HG03066 (cell line): ENCODE results near the gene VSNL1.

Experiments used
- ATAC-seq: cut with Tn5 transposase; IDR thresholded peaks from one replicate; pipeline ENCODE4 v1.9.1; 2021; ENCODE audit warnings: low read depth; ENCODE audit not compliant: unreplicated experiment

The VSNL1 gene

DNA sequence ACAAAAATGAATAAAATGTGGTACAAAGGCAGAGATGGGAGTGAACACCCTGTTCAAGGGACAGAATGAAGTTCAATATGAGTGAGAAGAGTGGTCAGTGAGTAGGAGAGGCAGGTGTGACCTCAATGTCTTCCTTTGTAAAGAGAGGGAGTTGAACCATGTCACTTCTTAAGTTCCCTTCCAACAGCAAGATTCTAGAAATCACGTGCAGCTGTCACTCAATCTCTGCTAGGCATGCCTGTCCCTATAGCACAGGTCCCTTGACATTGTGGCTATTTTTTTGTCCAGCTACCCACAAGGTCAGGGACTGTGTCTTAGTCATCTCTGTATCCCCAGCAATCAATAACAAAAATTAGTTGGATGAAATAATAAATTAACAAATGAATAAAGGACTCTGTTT is 66.9 kb downstream of the VSNL1 start:
- no peak for ATAC-seq

GRCh38 chr2:17608251-17608650 is 67.8 kb downstream of the VSNL1 start:
- ATAC-seq: no peak

- ATAC-seq: no peak
Measured at GRCh38 chr2:17610521-17610920, 70.0 kb downstream of the VSNL1 start.

DNA sequence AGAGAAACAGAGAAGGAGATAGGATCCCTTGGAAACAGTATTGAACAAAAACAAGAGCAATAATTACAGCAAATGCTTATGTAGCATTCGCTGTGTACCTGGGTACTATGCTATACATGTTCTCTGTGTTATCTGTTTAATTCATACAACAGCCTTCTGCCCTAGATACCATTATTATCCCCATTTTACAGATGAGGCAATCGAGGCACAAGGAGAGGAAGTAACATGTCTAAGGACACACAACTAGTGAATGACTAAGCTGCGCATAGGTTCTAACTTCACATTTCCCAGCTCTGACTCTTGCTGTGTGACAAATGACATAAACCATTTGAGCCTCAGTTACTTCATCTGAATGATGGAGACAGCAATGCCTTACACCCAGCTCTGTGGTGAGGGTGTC is 70.5 kb downstream of the VSNL1 start:
- ATAC-seq: no peak

DNA sequence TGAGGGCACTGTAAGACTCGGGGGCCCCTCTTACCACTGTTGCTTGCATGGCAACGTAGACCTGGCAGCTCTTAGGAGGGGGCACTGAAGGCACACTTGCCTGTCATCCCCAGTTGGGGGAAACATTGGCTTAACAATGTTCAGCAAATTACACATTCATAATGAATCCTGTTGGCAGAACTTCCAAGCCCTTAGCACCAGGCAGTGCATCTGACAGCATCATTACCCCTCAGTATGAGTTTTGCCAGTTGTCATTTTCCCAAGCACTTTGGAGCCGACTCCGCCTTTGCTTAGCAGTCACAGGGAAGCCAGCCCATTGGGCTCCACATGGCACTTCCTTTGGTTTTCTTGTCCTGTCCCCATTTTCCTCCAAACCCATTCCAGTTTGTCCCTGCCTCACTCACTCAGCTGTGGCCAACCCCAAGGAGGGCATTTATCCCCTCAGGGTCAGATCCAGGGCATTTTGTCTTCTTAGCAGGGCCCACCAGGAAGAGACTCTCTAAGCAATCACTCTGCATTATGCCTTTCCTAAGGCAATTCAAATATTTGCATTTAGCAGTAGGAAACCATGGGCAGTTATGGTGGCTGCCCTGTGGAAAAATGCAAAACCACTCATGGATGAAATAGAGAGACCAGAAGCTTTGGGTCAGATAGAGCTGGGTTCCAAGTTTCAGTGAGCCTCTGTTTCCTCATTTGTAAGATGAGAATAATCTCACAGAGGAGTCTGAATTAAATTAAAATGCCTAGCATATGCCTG is 73.9 kb downstream of the VSNL1 start:
- no peak for ATAC-seq

- ATAC-seq: no peak
Measured at GRCh38 chr2:17615147-17615546, 74.7 kb downstream of the VSNL1 start.

GRCh38 chr2:17615728-17616351 is 75.3 kb downstream of the VSNL1 start:
- no peak for ATAC-seq

- ATAC-seq: no peak
Measured at GRCh38 chr2:17616405-17616804, 75.9 kb downstream of the VSNL1 start.

GRCh38 chr2:17617516-17617915 is 77.0 kb downstream of the VSNL1 start:
- ATAC-seq: no peak

DNA sequence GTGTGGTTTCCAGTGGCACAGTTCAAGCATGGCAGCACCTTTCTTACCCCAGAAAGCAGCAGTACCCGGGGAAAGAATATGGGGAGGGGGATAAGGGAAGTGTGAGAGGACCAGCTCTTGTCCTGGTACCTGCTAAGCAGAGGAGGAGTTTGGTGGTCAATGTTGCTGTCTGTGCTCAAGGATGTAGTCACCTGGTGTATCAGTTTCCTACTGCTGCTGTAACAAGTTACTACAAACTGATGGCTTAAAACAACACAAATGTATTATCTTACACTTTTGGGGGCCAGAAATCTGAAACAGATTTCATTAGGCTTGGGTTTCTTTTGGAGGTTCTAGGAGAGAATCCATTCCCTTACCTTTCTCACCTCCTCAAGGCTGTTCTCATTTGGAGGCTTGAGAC is 77.5 kb downstream of the VSNL1 start:
- ATAC-seq: no peak

- ATAC-seq: no peak
Measured at GRCh38 chr2:17620280-17620679, 79.8 kb downstream of the VSNL1 start.

DNA sequence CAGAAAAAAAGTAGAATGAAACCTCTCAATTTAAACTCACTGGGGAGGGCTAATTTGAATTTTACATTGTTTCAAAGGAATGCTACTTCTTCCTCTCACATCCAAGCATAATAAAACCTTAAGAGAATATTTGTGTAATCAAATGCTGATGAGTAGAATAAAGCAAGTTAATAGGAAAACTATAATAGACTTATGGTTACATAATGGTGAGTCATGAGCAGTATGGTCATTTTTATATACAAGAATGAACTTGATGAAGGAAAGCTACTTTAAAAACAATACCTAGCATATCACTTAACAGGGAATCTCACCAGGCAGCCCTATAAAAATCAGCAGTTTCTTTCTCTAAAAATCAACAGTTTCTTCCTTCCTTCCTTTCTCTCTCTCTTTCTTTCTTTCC is 80.3 kb downstream of the VSNL1 start:
- no peak for ATAC-seq

GRCh38 chr2:17621781-17622180 is 81.3 kb downstream of the VSNL1 start:
- no peak for ATAC-seq

GRCh38 chr2:17625446-17625845 is 85.0 kb downstream of the VSNL1 start:
- ATAC-seq: no peak

GRCh38 chr2:17626986-17627385 is 86.5 kb downstream of the VSNL1 start:
- ATAC-seq: no peak

DNA sequence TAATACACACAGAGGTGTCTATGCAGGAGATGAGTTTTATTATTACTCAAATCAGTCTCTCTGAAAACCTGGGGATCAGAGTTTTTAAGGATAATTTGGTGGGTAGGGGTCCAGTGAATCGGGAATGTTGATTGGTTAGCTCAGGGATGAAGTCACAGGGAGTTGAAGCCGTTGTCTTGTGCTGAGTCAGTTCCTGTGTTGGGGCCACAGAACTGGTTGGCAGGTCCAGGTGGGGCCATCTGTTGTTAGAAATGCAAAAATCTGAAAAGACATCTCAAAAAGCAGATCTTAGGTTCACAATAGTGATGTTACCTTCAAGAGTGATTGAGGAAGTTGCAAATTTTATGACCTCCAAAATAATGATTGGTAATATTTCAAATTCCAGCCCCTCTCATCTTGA is 86.9 kb downstream of the VSNL1 start:
- ATAC-seq: no peak

DNA sequence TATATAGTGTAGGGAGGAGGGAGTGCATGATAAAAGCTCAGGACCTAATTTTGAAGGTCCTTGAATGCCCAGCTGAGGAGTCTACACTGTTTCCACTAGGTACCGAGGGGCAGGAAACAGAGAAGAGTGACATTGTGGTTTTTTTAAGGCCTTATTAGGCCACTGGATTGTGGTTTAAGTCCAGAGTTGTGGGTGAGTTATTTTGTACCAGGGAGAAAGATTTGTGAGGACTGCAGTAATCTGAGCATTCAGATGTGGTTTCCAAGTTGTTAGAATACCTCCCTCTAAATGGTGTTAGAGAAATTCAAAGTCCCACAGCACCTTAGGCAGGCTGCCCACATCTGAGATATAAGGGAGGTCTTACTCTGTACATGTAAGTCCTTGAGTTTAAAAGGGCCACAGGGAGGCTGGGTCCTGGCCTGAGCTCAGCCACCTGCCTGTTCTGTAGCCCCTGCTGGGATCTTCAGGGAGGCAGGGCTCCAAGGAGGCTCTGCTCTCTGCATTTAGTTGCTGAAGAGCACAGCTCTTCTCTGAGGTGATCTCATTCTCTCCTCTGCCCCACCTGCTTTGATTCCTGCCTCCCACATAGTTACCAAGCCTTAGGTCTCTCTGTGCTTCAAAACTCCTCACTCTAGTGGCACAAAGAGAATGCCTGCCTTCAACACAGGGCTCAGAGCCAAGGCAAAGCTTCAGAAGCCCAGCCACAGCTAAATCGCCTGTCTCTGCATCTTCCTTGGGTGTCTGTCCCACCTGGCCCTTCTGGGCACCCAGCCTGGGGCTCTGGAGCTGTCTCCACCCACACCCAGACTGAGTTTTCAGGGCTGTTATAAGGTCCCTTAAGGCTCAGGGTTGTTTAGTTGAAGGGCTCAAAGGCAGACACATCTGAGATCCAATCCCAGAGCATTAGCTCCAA is 88.1 kb downstream of the VSNL1 start:
- ATAC-seq: no peak

GRCh38 chr2:17630089-17630488 is 89.6 kb downstream of the VSNL1 start:
- no peak for ATAC-seq

- ATAC-seq: no peak
Measured at GRCh38 chr2:17634997-17635396, 94.5 kb downstream of the VSNL1 start.

GRCh38 chr2:17636257-17636656 is 95.8 kb downstream of the VSNL1 start:
- no peak for ATAC-seq

DNA sequence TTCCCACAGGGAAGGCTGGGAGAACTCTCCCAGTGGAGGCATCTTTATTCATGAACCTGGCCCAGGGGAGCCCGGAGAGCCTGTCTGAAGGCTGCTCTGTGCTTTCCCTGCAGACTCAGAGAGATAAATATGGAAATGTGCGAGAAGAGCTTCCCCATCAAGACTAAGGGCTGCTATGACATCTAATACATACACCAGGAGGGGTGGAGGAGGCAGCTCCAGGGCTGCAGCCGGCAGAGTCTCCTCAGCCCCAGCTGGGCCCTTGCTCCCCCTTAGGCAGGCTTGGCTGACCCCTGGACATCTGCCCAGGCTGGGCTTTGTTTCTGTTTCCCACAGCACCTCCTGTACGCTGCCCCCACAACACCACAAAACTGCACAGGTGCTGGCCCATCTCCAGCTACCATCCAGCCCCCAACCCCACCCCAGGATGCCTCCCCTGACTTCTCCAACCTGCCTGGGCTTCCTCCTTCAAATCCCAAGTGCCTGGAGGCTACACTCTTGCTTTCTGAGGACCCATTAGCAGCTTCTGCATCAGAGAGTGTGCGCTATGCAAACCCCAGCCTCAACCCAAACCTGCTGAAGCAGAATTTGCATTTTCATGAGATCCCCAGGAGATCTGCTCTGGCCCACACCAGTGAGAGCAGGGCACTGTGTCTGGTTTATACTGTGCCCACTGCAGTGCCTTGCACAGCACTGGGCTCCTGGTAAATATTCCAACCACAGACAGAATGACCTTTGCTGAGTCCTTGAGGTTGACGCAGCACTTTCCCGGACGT is 96.8 kb downstream of the VSNL1 start:
- ATAC-seq: no peak
